Measurements from ENCODE around the gene C12orf60. TPM values are rescaled to one million over a fixed set of nuclear protein-coding genes. Genes with fewer than 3 reads are reported as not detected.

The C12orf60 gene
- total and polyA plus RNA-seq, 5 donors from 2014 or later, result 0.54 to 2.8 (median 1.4) TPM

- no peak overlapping the region for H3K4me3 Mint-ChIP-seq
- peaks cover 0 to 7% (median 3%) of the 10 kb centered on the region in 4 donors for H3K4me1 Mint-ChIP-seq
- peak overlapping the region in 1 of 3 donors; percentile 59 for H3K27ac Mint-ChIP-seq
- no peaks in the 10 kb centered on the region for H3K4me1 ChIP-seq (ENCODE audit: control insufficient read depth, insufficient read depth, low read length, poor library complexity, severe bottlenecking)
- H3K9me3 Mint-ChIP-seq, result no peaks in the 10 kb centered on the region
- no peak for DNase-seq
- H3K27ac ChIP-seq (ENCODE audit: insufficient read depth, low read length, poor library complexity, severe bottlenecking), result no peak overlapping the region
- H3K9me3 ChIP-seq (ENCODE audit: control insufficient read depth in 2 of 2, low read length in 2 of 2), result no peaks in the 10 kb centered on the region
- ATAC-seq (ENCODE audit: low read depth in 2 of 2), result no peak
- H3K27me3 ChIP-seq (ENCODE audit: control insufficient read depth, insufficient read depth, low read length), result no peaks in the 10 kb centered on the region
- H3K4me3 ChIP-seq (ENCODE audit: low read depth, low read length), result no peak overlapping the region
- H3K36me3 Mint-ChIP-seq, result no peaks in the 10 kb centered on the region
- no peaks in the 10 kb centered on the region for H3K36me3 ChIP-seq (ENCODE audit: control insufficient read depth, insufficient read depth, low read length)
- no peaks in the 10 kb centered on the region for H3K27me3 Mint-ChIP-seq
Observed at GRCh38 chr12:14846876-14847580, 43.6 kb downstream of the C12orf60 start.

DNA sequence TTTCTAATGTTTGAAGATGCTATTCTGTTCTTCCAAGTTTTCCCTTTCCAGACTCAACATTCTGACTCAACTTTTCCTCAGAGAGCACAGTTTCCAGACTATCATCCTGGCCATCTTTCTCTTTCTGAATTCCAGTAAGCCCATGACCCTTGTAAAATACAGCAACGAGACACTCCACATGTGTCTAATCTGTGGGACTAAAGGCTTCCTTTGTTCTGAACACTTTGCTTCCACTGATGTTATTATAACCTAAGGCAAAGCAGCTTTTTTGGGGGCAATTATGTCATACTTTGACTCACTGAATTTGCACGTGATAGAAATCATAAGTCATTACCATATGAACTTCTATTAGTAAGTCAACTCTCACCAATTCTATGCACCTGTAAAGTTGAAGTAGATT, 46.2 kb downstream of the C12orf60 start:
- no peaks in the 10 kb centered on the region for H3K27me3 Mint-ChIP-seq
- no peaks in the 10 kb centered on the region for H3K9me3 Mint-ChIP-seq
- H3K4me1 ChIP-seq (ENCODE audit: control insufficient read depth, insufficient read depth, low read length, poor library complexity, severe bottlenecking), result no peaks in the 10 kb centered on the region
- DNase-seq, result no peak
- H3K36me3 ChIP-seq (ENCODE audit: control insufficient read depth, insufficient read depth, low read length), result no peaks in the 10 kb centered on the region
- peaks cover 0 to 7% (median 3%) of the 10 kb centered on the region in 4 donors for H3K4me1 Mint-ChIP-seq
- no peak overlapping the region for H3K4me3 ChIP-seq (ENCODE audit: low read depth, low read length)
- H3K27me3 ChIP-seq (ENCODE audit: control insufficient read depth, insufficient read depth, low read length), result no peaks in the 10 kb centered on the region
- no peak overlapping the region for H3K27ac ChIP-seq (ENCODE audit: insufficient read depth, low read length, poor library complexity, severe bottlenecking)
- no peaks in the 10 kb centered on the region for H3K36me3 Mint-ChIP-seq
- ATAC-seq (ENCODE audit: low read depth in 2 of 2), result no peak
- H3K27ac Mint-ChIP-seq, result no peak overlapping the region
- no peak overlapping the region for H3K4me3 Mint-ChIP-seq
- no peaks in the 10 kb centered on the region for H3K9me3 ChIP-seq (ENCODE audit: control insufficient read depth in 2 of 2, low read length in 2 of 2)

- Histone ChIP-seq H3K9me3 (ENCODE audit: control insufficient read depth in 2 of 2, low read length in 2 of 2) (no peaks in the 10 kb centered on the region), H3K4me3 (ENCODE audit: low read depth, low read length) (no peak overlapping the region), H3K4me1 (ENCODE audit: control insufficient read depth, insufficient read depth, low read length, poor library complexity, severe bottlenecking) (no peaks in the 10 kb centered on the region), H3K27ac (ENCODE audit: insufficient read depth, low read length, poor library complexity, severe bottlenecking) (no peak overlapping the region), H3K27me3 (ENCODE audit: control insufficient read depth, insufficient read depth, low read length) (no peaks in the 10 kb centered on the region), H3K36me3 (ENCODE audit: control insufficient read depth, insufficient read depth, low read length) (no peaks in the 10 kb centered on the region)
- no peak overlapping the region for H3K4me3 Mint-ChIP-seq
- no peaks in the 10 kb centered on the region for H3K27me3 Mint-ChIP-seq
- H3K4me1 Mint-ChIP-seq, result peaks cover 0 to 2% (median under 1%) of the 10 kb centered on the region in 4 donors
- no peak for ATAC-seq (ENCODE audit: low read depth in 2 of 2)
- no peak overlapping the region for H3K27ac Mint-ChIP-seq
- H3K36me3 Mint-ChIP-seq, result no peaks in the 10 kb centered on the region
- DNase-seq, result no peak
- H3K9me3 Mint-ChIP-seq, result no peaks in the 10 kb centered on the region
Observed at GRCh38 chr12:14850929-14851663, 47.6 kb downstream of the C12orf60 start.

DNA sequence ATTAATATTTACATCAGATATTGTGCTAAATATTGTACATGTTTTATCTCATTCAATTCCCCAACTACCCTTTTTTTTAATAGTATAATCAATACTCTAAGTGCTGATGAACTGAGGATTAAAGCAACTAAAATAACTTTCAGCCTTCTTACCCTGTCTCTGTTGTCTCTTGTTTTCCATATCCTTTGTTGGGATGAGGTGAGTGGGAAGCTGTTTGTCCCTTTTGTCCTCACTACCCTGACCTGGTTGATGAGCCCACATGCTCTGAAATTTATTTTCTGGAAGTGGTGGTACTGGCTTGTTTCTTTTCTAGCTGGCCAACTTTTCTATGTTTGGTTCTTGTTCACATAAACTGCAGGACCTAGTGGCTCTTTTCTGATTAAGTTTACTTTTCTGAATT, 49.4 kb downstream of the C12orf60 start:
- ATAC-seq (ENCODE audit: low read depth in 2 of 2) (no peak), DNase-seq (no peak)
- H3K4me3 ChIP-seq (ENCODE audit: low read depth, low read length), result no peak overlapping the region
- H3K9me3 ChIP-seq (ENCODE audit: control insufficient read depth in 2 of 2, low read length in 2 of 2), result no peaks in the 10 kb centered on the region
- Mint-ChIP-seq H3K4me1 (peaks cover 0 to 4% (median 0%) of the 10 kb centered on the region in 4 donors), H3K27me3 (no peaks in the 10 kb centered on the region), H3K36me3 (no peaks in the 10 kb centered on the region), H3K27ac (peak overlapping the region in 2 of 3 donors; percentile 31 to 92), H3K4me3 (no peak overlapping the region), H3K9me3 (peaks cover 0 to 5% (median 0%) of the 10 kb centered on the region in 7 donors)
- no peaks in the 10 kb centered on the region for H3K27me3 ChIP-seq (ENCODE audit: control insufficient read depth, insufficient read depth, low read length)
- no peaks in the 10 kb centered on the region for H3K36me3 ChIP-seq (ENCODE audit: control insufficient read depth, insufficient read depth, low read length)
- H3K27ac ChIP-seq (ENCODE audit: insufficient read depth, low read length, poor library complexity, severe bottlenecking), result no peak overlapping the region
- H3K4me1 ChIP-seq (ENCODE audit: control insufficient read depth, insufficient read depth, low read length, poor library complexity, severe bottlenecking), result no peaks in the 10 kb centered on the region

GRCh38 chr12:14853961-14854360, 50.5 kb downstream of the C12orf60 start:
- Histone ChIP-seq H3K27ac (ENCODE audit: insufficient read depth, low read length, poor library complexity, severe bottlenecking) (no peak overlapping the region), H3K27me3 (ENCODE audit: control insufficient read depth, insufficient read depth, low read length) (no peaks in the 10 kb centered on the region), H3K9me3 (ENCODE audit: control insufficient read depth in 2 of 2, low read length in 2 of 2) (no peaks in the 10 kb centered on the region), H3K4me1 (ENCODE audit: control insufficient read depth, insufficient read depth, low read length, poor library complexity, severe bottlenecking) (no peaks in the 10 kb centered on the region), H3K4me3 (ENCODE audit: low read depth, low read length) (no peak overlapping the region), H3K36me3 (ENCODE audit: control insufficient read depth, insufficient read depth, low read length) (no peaks in the 10 kb centered on the region)
- no peak overlapping the region for H3K4me3 Mint-ChIP-seq
- no peaks in the 10 kb centered on the region for H3K36me3 Mint-ChIP-seq
- H3K4me1 Mint-ChIP-seq, result peaks cover 0 to 4% (median 0%) of the 10 kb centered on the region in 4 donors
- H3K27me3 Mint-ChIP-seq, result peaks cover 4% of the 10 kb centered on the region
- H3K27ac Mint-ChIP-seq, result no peak overlapping the region
- ATAC-seq (ENCODE audit: low read depth in 2 of 2) (no peak), DNase-seq (no peak)
- H3K9me3 Mint-ChIP-seq, result peaks cover 0 to 5% (median 0%) of the 10 kb centered on the region in 7 donors

- no peak overlapping the region for H3K27ac Mint-ChIP-seq
Observed at GRCh38 chr12:14854586-14855183, 51.2 kb downstream of the C12orf60 start.

GRCh38 chr12:14858513-14858912, 55.0 kb downstream of the C12orf60 start:
- no peak overlapping the region for H3K27ac Mint-ChIP-seq
- H3K27ac ChIP-seq (ENCODE audit: insufficient read depth, low read length, poor library complexity, severe bottlenecking), result no peak overlapping the region
- H3K27me3 ChIP-seq (ENCODE audit: control insufficient read depth, insufficient read depth, low read length), result peaks cover 2% of the 10 kb centered on the region
- DNase-seq (no peak), ATAC-seq (ENCODE audit: low read depth in 2 of 2) (no peak)
- H3K4me3 Mint-ChIP-seq, result no peak overlapping the region
- H3K4me1 Mint-ChIP-seq, result peaks cover 0 to 4% (median 0%) of the 10 kb centered on the region in 4 donors
- H3K36me3 ChIP-seq (ENCODE audit: control insufficient read depth, insufficient read depth, low read length), result no peaks in the 10 kb centered on the region
- peaks cover 2 to 19% (median 11%) of the 10 kb centered on the region in 7 donors for H3K9me3 Mint-ChIP-seq
- H3K36me3 Mint-ChIP-seq, result peaks cover 4% of the 10 kb centered on the region
- H3K4me3 ChIP-seq (ENCODE audit: low read depth, low read length), result no peak overlapping the region
- H3K4me1 ChIP-seq (ENCODE audit: control insufficient read depth, insufficient read depth, low read length, poor library complexity, severe bottlenecking), result no peaks in the 10 kb centered on the region
- H3K27me3 Mint-ChIP-seq, result peaks cover 4% of the 10 kb centered on the region
- peaks cover 6 to 12% of the 10 kb centered on the region in 2 experiments for H3K9me3 ChIP-seq (ENCODE audit: control insufficient read depth in 2 of 2, low read length in 2 of 2)

More at GRCh38 chr12:14854586-14855183, 51.2 kb downstream of the C12orf60 start:
- H3K4me1 Mint-ChIP-seq, result peaks cover 0 to 4% (median 0%) of the 10 kb centered on the region in 4 donors
- H3K27me3 Mint-ChIP-seq, result peaks cover 4% of the 10 kb centered on the region
- ATAC-seq (ENCODE audit: low read depth in 2 of 2) (no peak), DNase-seq (no peak)
- Histone ChIP-seq H3K27me3 (ENCODE audit: control insufficient read depth, insufficient read depth, low read length) (no peaks in the 10 kb centered on the region), H3K27ac (ENCODE audit: insufficient read depth, low read length, poor library complexity, severe bottlenecking) (no peak overlapping the region), H3K4me3 (ENCODE audit: low read depth, low read length) (no peak overlapping the region), H3K4me1 (ENCODE audit: control insufficient read depth, insufficient read depth, low read length, poor library complexity, severe bottlenecking) (no peaks in the 10 kb centered on the region), H3K9me3 (ENCODE audit: control insufficient read depth in 2 of 2, low read length in 2 of 2) (peaks cover 0 to 5% of the 10 kb centered on the region in 2 experiments), H3K36me3 (ENCODE audit: control insufficient read depth, insufficient read depth, low read length) (no peaks in the 10 kb centered on the region)
- H3K4me3 Mint-ChIP-seq, result no peak overlapping the region
- no peaks in the 10 kb centered on the region for H3K36me3 Mint-ChIP-seq
- peaks cover 0 to 12% (median 5%) of the 10 kb centered on the region in 7 donors for H3K9me3 Mint-ChIP-seq

All from CD4-positive, CD25-positive, alpha-beta regulatory T cell (primary cell).